CMK (cell line): Measurements from ENCODE around the gene LIPF.
"Not testable (repeated sequence)": the region's sequence is repeated elsewhere in the genome, so short reads cannot be mapped to it uniquely, and the experiment has no call there.

Experiments
- DNase-seq: peaks from one replicate; pipeline ENCODE4 v3.0.0-alpha.2; 2010; ENCODE audit warnings: low read depth

Gene LIPF, protein sequence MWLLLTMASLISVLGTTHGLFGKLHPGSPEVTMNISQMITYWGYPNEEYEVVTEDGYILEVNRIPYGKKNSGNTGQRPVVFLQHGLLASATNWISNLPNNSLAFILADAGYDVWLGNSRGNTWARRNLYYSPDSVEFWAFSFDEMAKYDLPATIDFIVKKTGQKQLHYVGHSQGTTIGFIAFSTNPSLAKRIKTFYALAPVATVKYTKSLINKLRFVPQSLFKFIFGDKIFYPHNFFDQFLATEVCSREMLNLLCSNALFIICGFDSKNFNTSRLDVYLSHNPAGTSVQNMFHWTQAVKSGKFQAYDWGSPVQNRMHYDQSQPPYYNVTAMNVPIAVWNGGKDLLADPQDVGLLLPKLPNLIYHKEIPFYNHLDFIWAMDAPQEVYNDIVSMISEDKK

DNA sequence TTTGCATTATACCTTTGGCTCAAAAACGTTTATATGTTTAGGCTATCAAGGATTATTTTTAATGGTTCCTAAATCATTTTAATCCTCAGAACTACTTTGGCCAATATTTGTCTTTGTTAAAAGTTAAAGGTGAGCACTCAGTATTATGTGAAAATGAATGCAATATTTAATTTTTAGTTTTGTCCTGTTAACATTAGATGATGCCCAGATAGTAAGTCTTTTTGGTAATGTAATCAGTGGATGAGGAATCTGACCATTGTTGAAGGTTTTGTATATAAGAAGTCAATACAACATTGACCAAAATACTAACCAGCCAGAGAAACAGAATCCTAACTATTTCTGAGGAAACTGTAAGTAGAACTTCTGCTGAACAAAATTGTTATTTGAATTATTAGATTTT lies at the start of gene LIPF:
LIPF (plus strand) TSS at position 301 of the 400 bp plus-strand sequence. CDS start 2,856 bp downstream, outside the sequence.
- no peak for DNase-seq

DNA sequence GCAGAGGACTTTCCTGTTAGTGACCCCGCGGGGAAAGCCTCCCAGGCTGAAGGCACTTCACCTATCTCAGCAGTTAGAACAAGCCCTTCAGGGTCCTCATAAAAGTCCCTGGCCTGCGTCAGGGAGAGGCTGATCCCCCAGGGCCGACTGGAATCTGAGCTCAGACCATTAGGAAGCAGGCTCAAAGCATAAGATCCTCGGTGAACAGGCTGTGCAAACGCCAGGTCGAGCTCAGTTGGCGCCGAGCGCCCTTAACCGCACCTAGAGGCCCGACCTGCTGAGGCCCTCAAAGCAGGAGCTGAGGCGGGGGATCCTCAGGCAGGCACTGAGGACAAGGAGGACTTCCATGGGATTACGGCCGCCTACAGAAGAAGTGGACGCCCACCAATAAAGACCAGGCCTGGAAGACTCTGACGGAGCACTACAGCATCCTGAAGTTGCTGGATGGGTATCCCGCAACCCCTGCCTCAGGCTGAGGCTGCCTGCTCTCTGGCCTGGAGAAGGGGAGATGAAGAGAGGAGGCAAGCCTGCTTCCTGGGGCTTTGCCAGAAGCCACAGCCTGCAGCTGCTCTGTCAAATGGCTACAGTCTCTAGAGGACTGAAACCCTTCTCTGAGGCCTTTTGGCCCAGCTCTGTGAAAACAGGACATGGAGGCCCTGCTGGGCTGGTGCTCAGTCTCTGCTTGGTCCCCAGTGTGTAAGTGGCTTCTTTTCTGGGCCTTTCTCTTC lies 47.8 kb upstream of the LIPF start:
- DNase-seq, result no peak

DNA sequence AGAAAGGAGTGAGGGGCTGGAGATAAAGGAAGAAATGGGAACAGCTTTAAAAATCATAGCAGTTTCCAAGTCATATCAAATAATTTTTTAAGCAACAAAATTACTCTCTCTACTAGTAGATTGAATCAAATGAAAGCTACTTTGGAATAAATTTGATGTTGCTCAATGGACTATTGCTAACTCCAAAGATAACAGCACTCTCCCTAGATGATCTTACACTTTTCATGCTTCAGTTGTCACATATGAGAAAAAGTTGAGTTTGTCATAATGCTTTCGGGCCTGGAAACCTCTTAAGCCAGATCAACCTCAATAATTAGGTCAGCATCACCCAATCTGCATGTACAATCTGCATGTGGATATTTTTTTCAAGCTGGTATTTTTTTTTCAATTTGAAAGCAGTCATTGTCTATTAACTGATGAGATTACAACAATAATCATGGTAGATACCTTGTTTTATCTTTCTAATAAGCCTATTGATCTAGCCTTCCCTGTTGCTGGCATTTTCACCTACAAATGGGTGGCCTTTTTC lies 46.4 kb upstream of the LIPF start:
- no peak for DNase-seq

DNA sequence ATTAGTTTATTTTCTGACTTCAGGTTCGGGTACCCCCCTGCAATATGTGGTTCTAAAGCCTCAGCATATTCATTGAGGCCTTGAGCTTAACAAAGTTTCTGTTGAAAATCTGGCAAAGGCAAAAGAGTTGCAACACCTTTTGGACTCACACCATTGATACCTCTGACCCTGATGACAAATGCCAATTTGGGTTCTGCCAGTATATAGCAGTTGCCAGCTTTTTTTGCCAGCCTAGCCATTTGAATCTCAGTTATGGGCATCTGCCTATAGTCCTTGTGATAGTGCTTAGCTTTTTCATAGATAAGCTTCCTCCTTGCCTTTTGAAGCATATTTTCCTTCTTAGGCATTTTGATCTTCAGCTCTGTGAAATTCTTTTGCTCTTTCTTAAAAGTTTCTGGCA lies 45.7 kb upstream of the LIPF start:
- no peak for DNase-seq

DNA sequence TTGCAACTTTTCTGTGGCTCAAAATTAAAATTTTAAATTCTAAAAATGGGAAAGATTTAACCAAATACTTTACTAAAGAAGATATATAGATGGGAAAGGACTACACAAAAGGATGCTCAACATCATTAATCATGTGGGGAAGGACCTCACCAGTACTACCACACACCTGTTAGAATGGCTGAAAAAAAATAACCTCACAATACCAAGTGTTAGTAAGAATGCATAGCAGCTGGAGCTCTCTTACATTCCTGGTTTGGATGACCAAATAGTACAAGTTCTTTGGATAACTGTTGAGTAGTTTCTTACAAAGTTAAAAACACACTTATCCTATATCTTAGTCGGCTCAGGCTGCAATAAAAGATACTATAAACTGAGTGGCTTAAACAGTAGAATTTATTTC lies 43.8 kb upstream of the LIPF start:
- no peak for DNase-seq

DNA sequence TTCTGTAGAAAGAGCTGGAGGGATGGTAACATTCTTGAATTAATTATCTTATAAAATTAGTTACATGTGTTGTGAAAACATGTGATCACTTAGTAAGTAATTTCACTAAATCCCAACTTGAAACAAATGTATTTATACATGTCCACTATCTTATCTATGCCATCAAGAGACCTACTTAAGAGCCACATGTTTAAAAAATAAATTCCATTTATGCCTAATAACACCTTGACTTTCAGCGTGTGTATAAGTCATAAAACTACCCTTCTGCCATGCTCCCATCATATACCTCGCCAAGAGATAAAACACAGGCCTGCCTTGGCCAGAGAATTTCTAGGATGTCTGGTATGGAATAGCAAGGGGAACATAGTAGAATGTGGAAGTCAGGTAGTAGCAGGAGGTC lies 40.4 kb upstream of the LIPF start:
- no peak for DNase-seq

DNA sequence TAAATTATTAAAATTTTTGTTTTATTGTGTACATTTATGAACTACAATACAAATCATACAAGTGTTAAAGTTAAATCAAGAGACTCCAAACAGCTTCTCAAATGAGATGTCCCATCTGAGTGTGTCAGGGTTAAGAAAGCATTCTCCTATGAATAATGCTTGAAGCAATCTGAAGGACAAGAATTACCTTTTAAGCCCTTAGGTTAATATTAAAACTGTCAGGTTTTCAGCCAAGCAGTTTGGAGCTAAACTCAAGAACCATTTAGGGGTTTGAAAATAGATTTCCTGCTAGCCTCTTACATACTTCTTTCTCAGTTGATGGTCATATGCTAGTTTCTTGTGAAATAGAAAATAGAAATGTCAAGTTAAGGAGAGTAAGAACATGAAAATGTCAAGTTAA lies 39.4 kb upstream of the LIPF start:
- no peak for DNase-seq

DNA sequence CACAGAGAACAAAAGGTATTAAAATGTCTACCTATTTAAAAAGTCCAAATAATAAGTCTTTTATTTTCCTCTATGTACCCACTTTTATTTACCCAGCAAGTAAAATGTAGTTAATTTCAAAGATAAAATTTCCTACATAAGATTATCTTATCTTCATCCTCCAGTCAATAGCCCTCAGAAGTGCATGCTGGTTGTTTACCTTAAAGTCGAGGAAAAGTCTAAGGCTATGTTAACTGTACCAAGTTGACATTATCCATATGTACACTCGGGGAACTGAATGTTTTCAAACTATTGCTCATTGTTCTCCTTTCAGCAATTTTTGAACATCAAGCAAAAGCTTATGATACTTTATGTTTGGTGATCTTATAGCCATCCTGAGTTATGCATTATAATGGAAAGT lies 24.1 kb upstream of the LIPF start:
- DNase-seq, result no peak

DNA sequence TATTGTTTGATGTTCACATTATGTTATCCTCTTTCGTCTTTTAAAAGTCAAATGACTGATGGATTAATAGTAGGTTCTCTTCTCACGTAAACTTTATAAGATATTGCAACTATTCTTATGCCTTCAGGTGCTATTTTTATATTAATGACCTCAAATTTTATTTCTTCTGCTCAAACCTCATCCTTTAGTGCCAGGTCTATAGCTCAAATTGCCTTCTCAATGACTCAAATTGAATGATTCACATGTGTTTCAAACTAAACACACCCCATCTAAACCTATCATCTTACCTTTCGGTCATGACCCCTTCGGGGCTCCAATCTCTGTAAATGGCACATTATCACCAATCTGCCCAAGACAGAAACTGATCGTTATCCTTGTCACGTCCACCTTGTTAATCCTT lies 22.0 kb upstream of the LIPF start:
- DNase-seq, result no peak

DNA sequence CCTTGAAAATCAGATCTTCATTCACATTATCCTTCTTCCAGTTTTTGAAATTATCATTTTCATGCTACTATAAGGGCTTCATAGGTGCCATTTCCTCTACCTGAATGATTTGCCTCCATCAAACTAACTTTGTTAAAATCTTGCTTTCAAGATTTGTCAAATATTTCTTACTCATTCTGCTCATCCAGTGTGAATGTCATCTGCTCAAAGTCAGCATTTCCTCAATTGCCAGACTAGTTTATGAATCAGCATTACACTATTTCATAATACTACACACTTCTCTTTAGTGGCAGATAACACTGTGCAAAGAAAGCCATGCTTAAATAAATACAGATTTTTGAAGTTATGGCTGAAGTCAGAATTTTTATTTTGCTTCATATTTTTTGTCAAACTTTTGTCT lies 21.3 kb upstream of the LIPF start:
- DNase-seq, result no peak

DNA sequence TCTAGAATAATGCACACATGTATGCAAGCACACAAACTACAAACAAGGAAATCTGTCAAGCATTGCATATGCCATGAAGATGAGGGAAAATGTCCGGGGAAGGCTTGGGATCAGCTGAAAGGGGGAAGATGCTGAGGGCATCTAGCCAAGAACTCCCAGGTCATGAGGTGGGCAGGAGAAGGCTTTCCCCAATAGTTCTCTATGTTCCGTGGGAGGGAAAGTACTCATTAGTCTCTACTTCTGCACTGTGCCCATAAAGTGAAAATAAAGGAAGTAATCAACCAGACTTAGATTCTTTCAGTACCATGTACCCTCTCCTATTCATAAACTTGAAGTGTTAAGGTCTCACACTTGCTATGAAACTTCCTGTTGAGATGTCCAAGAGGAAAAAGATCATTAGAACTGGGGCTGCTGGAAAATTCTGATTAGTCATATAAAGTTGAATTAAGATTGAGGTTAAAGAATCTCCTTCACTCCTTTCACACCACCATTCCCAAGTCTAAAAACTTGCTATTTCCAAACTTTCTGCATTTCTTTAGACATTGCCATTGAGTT lies 17.1 kb upstream of the LIPF start:
- DNase-seq, result no peak

DNA sequence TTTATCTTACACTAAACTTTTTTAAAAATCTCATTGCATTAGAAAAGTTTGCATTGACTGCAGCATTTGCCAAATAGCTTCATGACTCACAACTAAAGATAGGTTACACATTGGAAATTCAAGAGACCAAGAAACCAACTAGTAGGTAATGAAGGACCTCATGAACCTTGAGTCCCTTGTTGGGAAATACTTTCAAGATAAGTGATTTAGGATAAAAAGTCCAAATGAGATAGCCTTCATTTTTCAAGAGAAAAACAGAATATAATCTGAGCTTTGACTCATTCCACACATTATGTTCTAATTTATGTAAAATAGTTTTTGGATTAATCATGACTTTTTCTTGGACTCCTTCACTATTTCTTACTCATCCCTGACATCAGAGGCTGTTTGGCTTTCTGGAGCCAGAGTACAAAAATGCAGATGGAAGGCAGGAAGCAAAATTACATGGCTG lies 13.1 kb upstream of the LIPF start:
- DNase-seq, result no peak

DNA sequence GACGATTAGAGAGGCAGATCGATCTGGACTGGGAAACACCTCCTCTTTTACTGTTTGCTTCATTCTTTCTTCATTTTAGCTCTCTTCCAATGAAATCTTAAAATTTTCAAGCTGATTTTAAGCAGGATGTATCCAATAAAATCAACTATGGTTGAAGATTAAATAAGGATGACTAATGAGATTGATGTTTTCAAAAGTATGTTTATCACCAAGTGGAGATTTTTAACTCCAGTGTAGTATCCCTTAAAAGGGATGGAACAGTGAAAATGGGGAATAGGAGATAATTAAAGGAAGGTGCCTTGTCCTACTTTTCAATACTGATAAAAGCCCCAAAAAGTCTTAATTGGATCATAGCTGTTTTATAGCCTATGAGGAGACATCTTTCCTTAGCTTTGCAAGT lies 11.6 kb upstream of the LIPF start:
- DNase-seq, result no peak

DNA sequence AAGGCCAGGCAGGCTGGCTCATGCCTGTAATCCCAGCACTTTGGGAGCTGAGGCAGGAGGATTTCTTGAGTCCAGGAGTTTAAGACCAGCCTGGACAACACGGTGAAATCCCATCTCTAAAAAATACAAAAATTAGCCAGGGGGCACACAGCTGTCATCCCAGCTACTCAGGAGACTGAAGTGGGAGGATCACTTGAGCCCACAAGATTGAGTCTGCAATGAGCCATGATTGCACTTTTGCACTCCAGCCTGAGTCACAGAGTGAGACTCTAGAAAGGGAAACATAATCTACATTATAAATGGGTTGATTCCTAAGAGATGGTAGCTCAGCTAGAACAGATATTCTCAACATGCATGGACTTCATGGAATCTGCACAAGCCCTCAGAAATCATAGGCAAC lies 6.3 kb upstream of the LIPF start:
- DNase-seq, result no peak

DNA sequence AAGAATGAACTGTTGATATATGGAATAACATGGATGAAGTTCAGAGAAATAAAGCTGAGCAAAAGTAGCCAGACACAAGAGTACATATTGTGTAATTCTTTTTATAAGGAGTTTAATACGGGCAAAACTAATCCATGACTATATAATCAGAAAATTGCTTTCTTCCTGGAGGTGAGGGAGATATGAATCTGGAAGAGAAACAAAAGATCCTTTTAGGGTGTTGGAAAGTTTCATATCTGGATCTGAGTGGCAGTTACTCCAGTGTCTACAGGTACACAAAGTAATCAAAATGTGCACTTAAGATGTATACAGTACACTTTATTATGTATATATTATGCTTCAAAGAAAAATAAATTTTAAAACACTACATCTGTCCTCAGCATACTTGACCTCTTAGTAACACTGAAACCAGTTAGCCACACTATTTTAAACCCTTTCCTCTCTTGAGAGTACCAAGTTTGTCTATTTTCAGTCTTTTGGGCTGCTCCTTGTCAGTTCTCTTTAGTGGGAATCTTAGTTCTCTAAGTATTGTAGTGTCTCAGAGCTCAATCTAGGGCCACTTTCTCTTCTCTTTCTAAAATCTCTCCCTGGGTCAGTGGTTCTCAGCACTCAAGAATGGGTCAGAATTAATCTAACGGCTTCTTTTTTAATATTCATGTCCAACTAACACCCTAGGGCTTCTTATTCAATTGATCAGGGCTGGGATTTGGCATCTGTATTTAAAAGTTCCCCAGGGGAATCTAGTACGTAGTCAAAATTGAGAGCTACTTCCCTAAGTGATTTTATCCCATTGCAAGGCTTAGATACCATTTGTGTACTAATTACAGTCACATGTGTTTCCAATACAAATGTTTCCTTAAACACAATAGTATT lies 4.3 kb upstream of the LIPF start:
- DNase-seq, result no peak

DNA sequence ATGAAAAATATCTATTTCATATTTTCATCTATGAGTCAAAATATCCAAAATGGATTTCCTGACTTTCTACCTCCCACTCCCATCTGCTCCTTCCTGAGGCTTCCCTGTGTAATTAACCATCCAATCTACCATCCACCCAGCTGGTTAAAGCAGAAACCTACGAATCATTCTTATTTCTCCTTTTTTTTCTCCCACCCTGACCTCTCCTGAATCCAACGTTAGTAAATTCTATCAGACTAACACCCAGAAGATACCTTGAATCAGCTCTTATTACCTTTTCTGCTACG lies 3.7 kb upstream of the LIPF start:
- no peak for DNase-seq

DNA sequence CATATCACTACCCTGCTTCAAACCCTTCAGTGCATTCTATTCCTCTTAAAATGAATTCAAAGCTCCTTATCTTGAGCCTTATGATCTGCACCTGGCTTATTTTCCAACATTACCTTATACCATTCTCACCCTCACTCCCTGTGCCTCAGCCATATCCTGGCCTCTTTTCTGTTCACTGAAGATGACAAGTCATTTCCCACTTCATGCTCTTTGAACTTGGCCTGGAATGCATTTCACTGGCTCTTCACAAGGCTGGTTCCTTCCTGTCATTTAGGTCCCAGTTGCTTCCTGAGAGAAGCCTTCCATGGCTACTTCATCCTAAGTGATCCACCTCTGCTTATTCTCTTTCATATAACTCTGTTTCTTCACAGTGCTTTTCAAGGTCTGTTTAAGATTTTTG lies 3.2 kb upstream of the LIPF start:
- DNase-seq, result no peak

DNA sequence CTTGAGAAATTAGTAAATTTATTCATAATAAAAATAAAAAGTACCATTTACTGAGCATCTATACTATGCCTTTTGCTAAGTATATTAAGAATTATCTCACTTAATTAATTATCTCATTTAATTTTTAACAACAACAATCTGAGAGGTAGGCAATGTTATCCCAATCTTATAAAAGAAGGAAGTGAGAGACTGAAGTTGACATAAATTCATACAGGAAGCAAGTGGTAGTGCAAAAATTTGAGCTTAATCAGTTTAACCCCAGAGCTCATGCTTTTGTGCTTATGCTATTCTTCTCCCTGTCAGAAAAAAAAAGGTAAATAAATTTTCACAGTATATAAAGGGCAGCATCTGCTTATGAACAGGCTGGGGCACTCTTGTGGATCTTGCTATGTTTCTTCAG lies 2.7 kb upstream of the LIPF start:
- DNase-seq, result no peak

DNA sequence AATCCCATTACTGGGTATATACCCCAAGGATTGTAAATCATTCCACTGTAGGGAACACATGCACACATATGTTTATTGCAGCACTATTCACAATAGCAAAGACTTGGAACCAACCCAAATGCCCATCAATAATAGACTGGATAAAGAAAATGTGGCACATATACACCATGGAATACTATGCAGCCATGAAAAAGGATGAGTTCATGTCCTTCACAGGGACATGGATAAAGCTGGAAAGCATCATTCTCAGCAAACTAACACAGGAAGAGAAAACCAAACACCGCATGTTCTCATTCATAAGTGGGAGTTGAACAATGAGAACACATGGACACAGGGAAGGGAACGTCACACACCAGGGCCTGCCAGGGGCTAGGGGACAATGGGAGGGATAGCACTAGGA lies 1.1 kb upstream of the LIPF start:
- DNase-seq, result not testable (repeated sequence)

DNA sequence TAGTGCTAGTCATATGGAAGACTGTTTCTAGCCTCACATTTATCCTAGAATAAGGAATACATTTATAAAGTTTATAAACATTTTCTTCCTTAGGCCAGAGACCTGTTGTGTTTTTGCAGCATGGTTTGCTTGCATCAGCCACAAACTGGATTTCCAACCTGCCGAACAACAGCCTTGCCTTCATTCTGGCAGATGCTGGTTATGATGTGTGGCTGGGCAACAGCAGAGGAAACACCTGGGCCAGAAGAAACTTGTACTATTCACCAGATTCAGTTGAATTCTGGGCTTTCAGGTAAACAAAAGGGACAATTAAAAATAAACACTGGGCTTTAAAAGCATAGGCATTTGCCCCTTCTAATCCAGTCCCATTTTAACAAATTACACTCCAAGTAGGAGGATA lies 4.2 kb downstream of the LIPF start:
- no peak for DNase-seq

DNA sequence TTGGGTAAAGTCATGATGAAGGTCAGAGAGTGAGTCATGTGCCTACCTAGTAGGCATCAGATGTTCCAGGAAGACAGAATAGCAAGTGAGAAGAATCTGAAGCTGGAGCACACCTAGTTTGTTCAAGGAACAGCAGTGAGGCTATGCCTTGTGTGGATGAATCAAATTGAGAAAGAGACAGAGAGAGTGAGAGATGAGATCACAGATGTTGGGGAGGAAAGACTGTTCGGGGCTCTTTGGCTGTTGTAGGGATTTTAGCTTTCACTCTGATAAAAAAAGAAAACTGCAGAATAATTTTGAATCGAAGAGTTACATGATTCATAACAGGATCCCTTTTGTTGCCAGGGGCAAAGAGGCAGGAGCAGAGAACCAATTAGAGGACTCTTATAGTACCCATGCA lies 6.3 kb downstream of the LIPF start:
- DNase-seq, result no peak

DNA sequence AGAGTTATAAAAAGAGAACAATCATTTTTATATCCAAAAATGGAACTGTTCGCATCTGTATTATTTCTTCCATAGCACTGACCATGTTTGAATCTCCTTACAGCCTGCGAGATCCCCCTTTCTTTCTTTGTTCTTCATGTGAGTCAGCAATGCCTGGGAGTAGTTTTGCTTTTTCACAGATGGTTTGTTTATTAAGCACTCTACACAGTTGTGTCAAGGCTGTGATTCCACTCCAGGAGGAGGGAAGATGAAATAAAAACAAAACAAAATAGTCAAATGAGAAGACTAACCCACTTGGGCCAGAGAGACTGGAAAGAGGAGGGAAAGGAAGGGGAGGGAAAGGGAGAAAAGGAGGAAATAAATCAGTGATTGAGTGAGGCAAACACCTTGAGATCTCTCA lies 7.8 kb downstream of the LIPF start:
- no peak for DNase-seq
